Measurements from ENCODE around the gene ARVCF. TPM values are rescaled to one million over a fixed set of nuclear protein-coding genes. Genes with fewer than 3 reads are reported as not detected.

ARVCF gene
- total and polyA plus RNA-seq, 2 experiments from 2014 or later = 15.6 to 122 TPM

DNA sequence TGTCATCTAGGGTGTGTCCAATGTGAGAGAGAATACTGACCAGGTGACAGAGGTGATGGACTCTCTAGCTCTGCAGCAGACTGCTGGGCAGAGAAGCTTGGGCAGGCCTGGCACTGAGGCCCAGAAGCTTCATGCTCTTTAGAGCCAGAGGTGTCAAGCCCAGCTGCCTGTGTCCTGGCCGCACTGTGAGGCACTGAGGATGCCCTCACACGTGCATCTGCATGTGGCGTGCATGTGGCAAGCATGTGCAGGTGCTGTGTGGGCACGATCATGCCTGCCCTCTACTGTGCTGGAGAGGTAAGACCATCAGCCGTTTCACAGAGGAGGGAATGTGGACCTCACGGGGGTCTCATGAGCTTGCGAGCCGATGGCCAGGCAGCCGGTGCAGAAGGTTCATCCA is 59.2 kb downstream of the ARVCF start:
- H3K36me3 Mint-ChIP-seq (ENCODE audit: low read depth) = no peaks in the 10 kb centered on the region
- Histone ChIP-seq H3K79me2 (replicated peaks; ENCODE audit: insufficient read depth) (no peaks in the 10 kb centered on the region), H4K20me1 (replicated peaks; ENCODE audit: insufficient read depth) (no peaks in the 10 kb centered on the region), H3K4me2 (no peak overlapping the region), H3K27me3 (ENCODE audit: insufficient read depth) (no peaks in the 10 kb centered on the region), H3K36me3 (ENCODE audit: insufficient read depth) (no peaks in the 10 kb centered on the region), H3K4me1 (ENCODE audit: insufficient read depth) (peaks cover 7% of the 10 kb centered on the region), H3K9me2 (ENCODE audit: insufficient read depth) (no peaks in the 10 kb centered on the region), H3F3A (replicated peaks; ENCODE audit: low read depth) (peaks cover under 1% of the 10 kb centered on the region; the same call in 1 of the 2 replicates), H2AFZ (no peak overlapping the region), H3K27ac (ENCODE audit: low read depth) (no peak overlapping the region), H3K4me3 (no peak overlapping the region)
- H3K27ac Mint-ChIP-seq = no peak overlapping the region
- H3K27me3 Mint-ChIP-seq (ENCODE audit: insufficient read depth, low read depth, poor library complexity) = peaks cover 6% of the 10 kb centered on the region
- H3K4me3 Mint-ChIP-seq = no peak overlapping the region
- no peak for DNase-seq (ENCODE audit: low spot score)
- no peak for TF ChIP-seq EZH2phosphoT487 (IDR thresholded peaks at IDR 0.05; ENCODE audit: unreplicated experiment)
- TF ChIP-seq, protein P1, sequence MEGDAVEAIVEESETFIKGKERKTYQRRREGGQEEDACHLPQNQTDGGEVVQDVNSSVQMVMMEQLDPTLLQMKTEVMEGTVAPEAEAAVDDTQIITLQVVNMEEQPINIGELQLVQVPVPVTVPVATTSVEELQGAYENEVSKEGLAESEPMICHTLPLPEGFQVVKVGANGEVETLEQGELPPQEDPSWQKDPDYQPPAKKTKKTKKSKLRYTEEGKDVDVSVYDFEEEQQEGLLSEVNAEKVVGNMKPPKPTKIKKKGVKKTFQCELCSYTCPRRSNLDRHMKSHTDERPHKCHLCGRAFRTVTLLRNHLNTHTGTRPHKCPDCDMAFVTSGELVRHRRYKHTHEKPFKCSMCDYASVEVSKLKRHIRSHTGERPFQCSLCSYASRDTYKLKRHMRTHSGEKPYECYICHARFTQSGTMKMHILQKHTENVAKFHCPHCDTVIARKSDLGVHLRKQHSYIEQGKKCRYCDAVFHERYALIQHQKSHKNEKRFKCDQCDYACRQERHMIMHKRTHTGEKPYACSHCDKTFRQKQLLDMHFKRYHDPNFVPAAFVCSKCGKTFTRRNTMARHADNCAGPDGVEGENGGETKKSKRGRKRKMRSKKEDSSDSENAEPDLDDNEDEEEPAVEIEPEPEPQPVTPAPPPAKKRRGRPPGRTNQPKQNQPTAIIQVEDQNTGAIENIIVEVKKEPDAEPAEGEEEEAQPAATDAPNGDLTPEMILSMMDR (conservative IDR thresholded peaks at IDR 0.05; ENCODE audit: low read depth in 2 of 2) = peak; percentile 10 to 30; a peak in 2 of 4 replicates
- no peak for TF ChIP-seq ZNF114 (CRISPR knock-in tag; IDR thresholded peaks at IDR 0.05)
- TF ChIP-seq, protein P2, sequence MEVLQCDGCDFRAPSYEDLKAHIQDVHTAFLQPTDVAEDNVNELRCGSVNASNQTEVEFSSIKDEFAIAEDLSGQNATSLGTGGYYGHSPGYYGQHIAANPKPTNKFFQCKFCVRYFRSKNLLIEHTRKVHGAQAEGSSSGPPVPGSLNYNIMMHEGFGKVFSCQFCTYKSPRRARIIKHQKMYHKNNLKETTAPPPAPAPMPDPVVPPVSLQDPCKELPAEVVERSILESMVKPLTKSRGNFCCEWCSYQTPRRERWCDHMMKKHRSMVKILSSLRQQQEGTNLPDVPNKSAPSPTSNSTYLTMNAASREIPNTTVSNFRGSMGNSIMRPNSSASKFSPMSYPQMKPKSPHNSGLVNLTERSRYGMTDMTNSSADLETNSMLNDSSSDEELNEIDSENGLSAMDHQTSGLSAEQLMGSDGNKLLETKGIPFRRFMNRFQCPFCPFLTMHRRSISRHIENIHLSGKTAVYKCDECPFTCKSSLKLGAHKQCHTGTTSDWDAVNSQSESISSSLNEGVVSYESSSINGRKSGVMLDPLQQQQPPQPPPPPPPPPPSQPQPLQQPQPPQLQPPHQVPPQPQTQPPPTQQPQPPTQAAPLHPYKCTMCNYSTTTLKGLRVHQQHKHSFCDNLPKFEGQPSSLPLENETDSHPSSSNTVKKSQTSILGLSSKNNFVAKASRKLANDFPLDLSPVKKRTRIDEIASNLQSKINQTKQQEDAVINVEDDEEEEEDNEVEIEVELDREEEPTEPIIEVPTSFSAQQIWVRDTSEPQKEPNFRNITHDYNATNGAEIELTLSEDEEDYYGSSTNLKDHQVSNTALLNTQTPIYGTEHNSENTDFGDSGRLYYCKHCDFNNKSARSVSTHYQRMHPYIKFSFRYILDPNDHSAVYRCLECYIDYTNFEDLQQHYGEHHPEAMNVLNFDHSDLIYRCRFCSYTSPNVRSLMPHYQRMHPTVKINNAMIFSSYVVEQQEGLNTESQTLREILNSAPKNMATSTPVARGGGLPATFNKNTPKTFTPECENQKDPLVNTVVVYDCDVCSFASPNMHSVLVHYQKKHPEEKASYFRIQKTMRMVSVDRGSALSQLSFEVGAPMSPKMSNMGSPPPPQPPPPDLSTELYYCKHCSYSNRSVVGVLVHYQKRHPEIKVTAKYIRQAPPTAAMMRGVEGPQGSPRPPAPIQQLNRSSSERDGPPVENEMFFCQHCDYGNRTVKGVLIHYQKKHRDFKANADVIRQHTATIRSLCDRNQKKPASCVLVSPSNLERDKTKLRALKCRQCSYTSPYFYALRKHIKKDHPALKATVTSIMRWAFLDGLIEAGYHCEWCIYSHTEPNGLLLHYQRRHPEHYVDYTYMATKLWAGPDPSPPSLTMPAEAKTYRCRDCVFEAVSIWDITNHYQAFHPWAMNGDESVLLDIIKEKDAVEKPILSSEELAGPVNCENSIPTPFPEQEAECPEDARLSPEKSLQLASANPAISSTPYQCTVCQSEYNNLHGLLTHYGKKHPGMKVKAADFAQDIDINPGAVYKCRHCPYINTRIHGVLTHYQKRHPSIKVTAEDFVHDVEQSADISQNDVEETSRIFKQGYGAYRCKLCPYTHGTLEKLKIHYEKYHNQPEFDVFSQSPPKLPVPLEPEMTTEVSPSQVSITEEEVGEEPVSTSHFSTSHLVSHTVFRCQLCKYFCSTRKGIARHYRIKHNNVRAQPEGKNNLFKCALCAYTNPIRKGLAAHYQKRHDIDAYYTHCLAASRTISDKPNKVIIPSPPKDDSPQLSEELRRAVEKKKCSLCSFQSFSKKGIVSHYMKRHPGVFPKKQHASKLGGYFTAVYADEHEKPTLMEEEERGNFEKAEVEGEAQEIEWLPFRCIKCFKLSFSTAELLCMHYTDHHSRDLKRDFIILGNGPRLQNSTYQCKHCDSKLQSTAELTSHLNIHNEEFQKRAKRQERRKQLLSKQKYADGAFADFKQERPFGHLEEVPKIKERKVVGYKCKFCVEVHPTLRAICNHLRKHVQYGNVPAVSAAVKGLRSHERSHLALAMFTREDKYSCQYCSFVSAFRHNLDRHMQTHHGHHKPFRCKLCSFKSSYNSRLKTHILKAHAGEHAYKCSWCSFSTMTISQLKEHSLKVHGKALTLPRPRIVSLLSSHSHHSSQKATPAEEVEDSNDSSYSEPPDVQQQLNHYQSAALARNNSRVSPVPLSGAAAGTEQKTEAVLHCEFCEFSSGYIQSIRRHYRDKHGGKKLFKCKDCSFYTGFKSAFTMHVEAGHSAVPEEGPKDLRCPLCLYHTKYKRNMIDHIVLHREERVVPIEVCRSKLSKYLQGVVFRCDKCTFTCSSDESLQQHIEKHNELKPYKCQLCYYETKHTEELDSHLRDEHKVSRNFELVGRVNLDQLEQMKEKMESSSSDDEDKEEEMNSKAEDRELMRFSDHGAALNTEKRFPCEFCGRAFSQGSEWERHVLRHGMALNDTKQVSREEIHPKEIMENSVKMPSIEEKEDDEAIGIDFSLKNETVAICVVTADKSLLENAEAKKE (CRISPR knock-in tag; IDR thresholded peaks at IDR 0.05) = no peak
- TF ChIP-seq ZNF331 (CRISPR knock-in tag; IDR thresholded peaks at IDR 0.05; ENCODE audit: low read depth) = no peak
- no peaks in the 10 kb centered on the region for H3K9me3 Mint-ChIP-seq
- ATAC-seq = no peak
- H3K4me1 Mint-ChIP-seq = peaks cover 23% of the 10 kb centered on the region
